ENCODE measurements around the gene LARGE2. TPM values are rescaled to one million over a fixed set of nuclear protein-coding genes. Genes with fewer than 3 reads are reported as not detected.
A peak's percentile ranks its signal among the peaks of the same experiment; 100 is the strongest.

LARGE2 gene
- total RNA-seq, 1 donor from 2014 or later: 0.41 TPM

- no peak for FAIRE-seq
- DNase-seq (ENCODE audit: low spot score in 2 of 2): no peak
Measured at GRCh38 chr11:45947885-45948284, 25.4 kb downstream of the LARGE2 start.

- peak in 1 of 2 donors; percentile 9 for DNase-seq (ENCODE audit: low spot score in 2 of 2)
- no peak for FAIRE-seq
Measured at GRCh38 chr11:45948356-45948755, 25.9 kb downstream of the LARGE2 start.

GRCh38 chr11:45949992-45950407 is 27.5 kb downstream of the LARGE2 start:
- DNase-seq (ENCODE audit: low spot score in 2 of 2) (peak in 1 of 2 donors; percentile 8), FAIRE-seq (no peak)

- no peak for FAIRE-seq
- DNase-seq (ENCODE audit: low spot score in 2 of 2): no peak
Measured at GRCh38 chr11:45959851-45960250, 37.4 kb downstream of the LARGE2 start.

- FAIRE-seq (no peak), DNase-seq (ENCODE audit: low spot score in 2 of 2) (no peak)
Measured at GRCh38 chr11:45960387-45961095, 38.1 kb downstream of the LARGE2 start.

- no peak for FAIRE-seq
- no peak for DNase-seq (ENCODE audit: low spot score in 2 of 2)
Measured at GRCh38 chr11:45961751-45962240, 39.3 kb downstream of the LARGE2 start.

GRCh38 chr11:45964911-45965389 is 42.5 kb downstream of the LARGE2 start:
- peak; percentile 14 to 57 for DNase-seq (ENCODE audit: low spot score in 2 of 2)

GRCh38 chr11:45967506-45967905 is 45.0 kb downstream of the LARGE2 start:
- DNase-seq (ENCODE audit: low spot score in 2 of 2) (no peak), FAIRE-seq (no peak)

More at GRCh38 chr11:45964911-45965389, 42.5 kb downstream of the LARGE2 start:
- peak; percentile 49 for FAIRE-seq

GRCh38 chr11:45968901-45969300 is 46.4 kb downstream of the LARGE2 start:
- FAIRE-seq: no peak

GRCh38 chr11:45973601-45974000 is 51.1 kb downstream of the LARGE2 start:
- FAIRE-seq (no peak), DNase-seq (ENCODE audit: low spot score in 2 of 2) (no peak)

More at GRCh38 chr11:45968901-45969300, 46.4 kb downstream of the LARGE2 start:
- DNase-seq (ENCODE audit: low spot score in 2 of 2): no peak

- DNase-seq (ENCODE audit: low spot score in 2 of 2): no peak
- no peak for FAIRE-seq
Measured at GRCh38 chr11:45974806-45975205, 52.4 kb downstream of the LARGE2 start.

Other genes with a start within 250 kb of the LARGE2 start
- 3.7 TPM for gene SLC35C1, start 117.5 kb upstream of the LARGE2 start, total RNA-seq
- gene CRY2, start 75.2 kb upstream of the LARGE2 start, total RNA-seq: 40.4 TPM
- gene MAPK8IP1, start 37.0 kb upstream of the LARGE2 start, total RNA-seq: 88.9 TPM
- 1.2 TPM for gene FREY1, start 15.4 kb upstream of the LARGE2 start, total RNA-seq
- 25.3 TPM for gene PEX16, start 4.8 kb upstream of the LARGE2 start, total RNA-seq
- 28.9 TPM for gene PHF21A, start 198.8 kb downstream of the LARGE2 start, total RNA-seq

Data from frontal cortex (tissue), 4 donors.